H9 (cell line): ENCODE results near the gene RNF183. TPM values are rescaled to one million over a fixed set of nuclear protein-coding genes. Genes with fewer than 3 reads are reported as not detected.

Experiments used
- DNase-seq: peaks from one replicate; pipeline ENCODE4 v3.0.0-alpha.2; 2017
- H2AFZ ChIP-seq: one replicate; pipeline ENCODE4 v1.6.1; 2013; ENCODE audit warnings: mild to moderate bottlenecking, low read length, control low read depth, moderate library complexity
- H2AK5ac ChIP-seq: 2 replicates; pipeline ENCODE4 v1.6.1; 2013; ENCODE audit warnings: low read length, control low read depth, mixed read lengths; ENCODE audit not compliant: insufficient read length
- H2BK120ac ChIP-seq: one replicate; pipeline ENCODE4 v1.6.1; 2013; ENCODE audit warnings: low read depth, mild to moderate bottlenecking, low read length, control low read depth, inconsistent platforms; ENCODE audit not compliant: poor library complexity, severe bottlenecking
- H2BK12ac ChIP-seq: 2 replicates; pipeline ENCODE4 v1.6.1; 2013; ENCODE audit warnings: low read length, control low read depth, mixed read lengths, low read depth; ENCODE audit not compliant: insufficient read length
- H2BK15ac ChIP-seq: 2 replicates; pipeline ENCODE4 v1.6.1; 2013; ENCODE audit warnings: low read depth, low read length, control low read depth
- H2BK20ac ChIP-seq: one replicate; pipeline ENCODE4 v1.6.1; 2013; ENCODE audit warnings: low read depth, mild to moderate bottlenecking, low read length, control low read depth, inconsistent platforms; ENCODE audit not compliant: poor library complexity, severe bottlenecking
- H2BK5ac ChIP-seq: 2 replicates; pipeline ENCODE4 v1.6.1; 2013; ENCODE audit warnings: low read length, control low read depth, mixed read lengths; ENCODE audit not compliant: insufficient read length
- H3K14ac ChIP-seq: 2 replicates; pipeline ENCODE4 v1.6.1; 2013; ENCODE audit warnings: low read length, control low read depth; ENCODE audit not compliant: insufficient read depth
- H3K18ac ChIP-seq: 2 replicates; pipeline ENCODE4 v1.6.1; 2013; ENCODE audit warnings: low read depth, mild to moderate bottlenecking, mixed read lengths, low read length, control low read depth; ENCODE audit not compliant: insufficient read length
- H3K23ac ChIP-seq: 2 replicates; pipeline ENCODE4 v1.6.1; 2013; ENCODE audit warnings: low read length, control low read depth, mixed read lengths, low read depth; ENCODE audit not compliant: insufficient read length
- H3K23me2 ChIP-seq: 2 replicates; pipeline ENCODE4 v1.6.1; 2013; ENCODE audit warnings: low read depth, mild to moderate bottlenecking, mixed read lengths, low read length, control low read depth; ENCODE audit not compliant: insufficient read length, poor library complexity, severe bottlenecking
- H3K27ac ChIP-seq: 2 replicates; pipeline ENCODE4 v1.5.1; 2013; ENCODE audit warnings: low read length, control low read depth, mixed read lengths, low read depth; ENCODE audit not compliant: insufficient read length
- H3K27me3 ChIP-seq: 2 replicates; pipeline ENCODE4 v1.6.1; 2013; ENCODE audit warnings: low read length, control low read depth, inconsistent platforms; ENCODE audit not compliant: insufficient read depth
- H3K4ac ChIP-seq: 2 replicates; pipeline ENCODE4 v1.6.1; 2013; ENCODE audit warnings: low read depth, mild to moderate bottlenecking, control low read depth, inconsistent platforms, low read length, moderate library complexity
- H3K4me1 ChIP-seq: 2 replicates; pipeline ENCODE4 v1.6.1; 2013; ENCODE audit warnings: low read length, control low read depth, inconsistent platforms; ENCODE audit not compliant: insufficient read depth
- H3K4me2 ChIP-seq: 2 replicates; pipeline ENCODE4 v1.6.1; 2013; ENCODE audit warnings: low read length, control low read depth, mixed read lengths; ENCODE audit not compliant: insufficient read length, insufficient read depth
- H3K56ac ChIP-seq: 2 replicates; pipeline ENCODE4 v1.6.1; 2013; ENCODE audit warnings: low read depth, mild to moderate bottlenecking, mixed read lengths, low read length, control low read depth; ENCODE audit not compliant: insufficient read length
- H3K79me1 ChIP-seq: 2 replicates; pipeline ENCODE4 v1.6.1; 2013; ENCODE audit warnings: low read depth, mild to moderate bottlenecking, moderate library complexity, low read length, control low read depth, inconsistent platforms; ENCODE audit not compliant: insufficient read depth, poor library complexity, severe bottlenecking
- H3K79me2 ChIP-seq: 2 replicates; pipeline ENCODE4 v1.6.1; 2013; ENCODE audit warnings: low read length, control low read depth, inconsistent platforms; ENCODE audit not compliant: insufficient read depth
- H3K9ac ChIP-seq: 2 replicates; pipeline ENCODE4 v1.6.1; 2013; ENCODE audit warnings: low read length, control low read depth, mixed read lengths; ENCODE audit not compliant: insufficient read length; ENCODE audit errors: extremely low read depth
- H3K9me3 ChIP-seq: one replicate; pipeline ENCODE4 v1.6.1; 2013; ENCODE audit warnings: low read depth, low read length, inconsistent platforms; ENCODE audit not compliant: control insufficient read depth
- H3T11ph ChIP-seq: one replicate; pipeline ENCODE4 v1.6.1; 2013; ENCODE audit warnings: mild to moderate bottlenecking, low read length, control low read depth, inconsistent platforms
- H4K20me1 ChIP-seq: one replicate; pipeline ENCODE4 v1.6.1; 2013; ENCODE audit not compliant: control insufficient read depth, insufficient read length, insufficient read depth
- H4K5ac ChIP-seq: 2 replicates; pipeline ENCODE4 v1.6.1; 2013; ENCODE audit warnings: low read depth, mild to moderate bottlenecking, mixed read lengths, low read length, control low read depth; ENCODE audit not compliant: insufficient read length
- H4K8ac ChIP-seq: replicated peaks from 2 replicates; pipeline ENCODE4 v1.6.1; 2013; ENCODE audit warnings: low read length, control low read depth, mixed read lengths, low read depth; ENCODE audit not compliant: insufficient read length
- H4K91ac ChIP-seq: 2 replicates; pipeline ENCODE4 v1.6.1; 2013; ENCODE audit warnings: low read depth, mild to moderate bottlenecking, moderate library complexity, mixed read lengths, low read length, control low read depth; ENCODE audit not compliant: insufficient read length
- H3K27ac Mint-ChIP-seq, 3 experiments: 2 replicates in 2 of 3; 3 replicates in 1 of 3; pipeline ENCODE4 v1.8.0; 2020 to 2021; ENCODE audit warnings: mixed read lengths in 3 of 3, mild to moderate bottlenecking in 1 of 3, moderate library complexity in 1 of 3
- H3K27me3 Mint-ChIP-seq: 2 replicates; pipeline ENCODE4 v1.8.0; 2021; ENCODE audit warnings: low read depth, mild to moderate bottlenecking, moderate library complexity, mixed read lengths
- H3K36me3 Mint-ChIP-seq, 3 experiments: 2 replicates in 2 of 3; 3 replicates in 1 of 3; pipeline ENCODE4 v1.8.0; 2020 to 2021; ENCODE audit warnings: low read depth in 3 of 3, mixed read lengths in 3 of 3; ENCODE audit not compliant: insufficient read depth in 1 of 3
- H3K4me1 Mint-ChIP-seq, 2 experiments: 2 replicates each; pipeline ENCODE4 v1.8.0; 2020; ENCODE audit warnings: mixed read lengths in 2 of 2
- H3K4me3 Mint-ChIP-seq, 2 experiments: 2 replicates in 1 of 2; 3 replicates in 1 of 2; pipeline ENCODE4 v1.8.0; 2020 to 2021; ENCODE audit warnings: mild to moderate bottlenecking in 2 of 2, mixed read lengths in 2 of 2, moderate library complexity in 1 of 2
- H3K9me3 Mint-ChIP-seq, 2 experiments: 2 replicates in 1 of 2; 3 replicates in 1 of 2; pipeline ENCODE4 v1.8.0; 2020; ENCODE audit warnings: mild to moderate bottlenecking in 2 of 2, mixed read lengths in 2 of 2, moderate library complexity in 1 of 2
- WGBS: extraction: QIAGEN DNeasy Blood & Tissue Kit; methylation state at CpG from one replicate; pipeline ENCODE4 v1.1.7; 2013; ENCODE audit warnings: missing lambda C conversion rate, low lambda C conversion rate, mixed read lengths; ENCODE audit not compliant: insufficient read length; ENCODE audit errors: extremely low coverage; 5-methylcytosine and 5-hydroxymethylcytosine counted together
- total RNA-seq: library from RNA; stranded (reverse); gene quantifications from 2 replicates; pipeline ENCODE4 v1.2.1, GENCODE V29; 2021
- TF ChIP-seq, protein P1 (sequence below): fragments of 200-600 bp; sonication (generic); conservative IDR thresholded peaks from 3 replicates; pipeline ENCODE4 v1.8.0; 2021; ENCODE audit warnings: antibody characterized with exemption, mild to moderate bottlenecking

RNF183 gene
- total RNA-seq, 1 experiment from 2014 or later, result 0.33 TPM

DNA sequence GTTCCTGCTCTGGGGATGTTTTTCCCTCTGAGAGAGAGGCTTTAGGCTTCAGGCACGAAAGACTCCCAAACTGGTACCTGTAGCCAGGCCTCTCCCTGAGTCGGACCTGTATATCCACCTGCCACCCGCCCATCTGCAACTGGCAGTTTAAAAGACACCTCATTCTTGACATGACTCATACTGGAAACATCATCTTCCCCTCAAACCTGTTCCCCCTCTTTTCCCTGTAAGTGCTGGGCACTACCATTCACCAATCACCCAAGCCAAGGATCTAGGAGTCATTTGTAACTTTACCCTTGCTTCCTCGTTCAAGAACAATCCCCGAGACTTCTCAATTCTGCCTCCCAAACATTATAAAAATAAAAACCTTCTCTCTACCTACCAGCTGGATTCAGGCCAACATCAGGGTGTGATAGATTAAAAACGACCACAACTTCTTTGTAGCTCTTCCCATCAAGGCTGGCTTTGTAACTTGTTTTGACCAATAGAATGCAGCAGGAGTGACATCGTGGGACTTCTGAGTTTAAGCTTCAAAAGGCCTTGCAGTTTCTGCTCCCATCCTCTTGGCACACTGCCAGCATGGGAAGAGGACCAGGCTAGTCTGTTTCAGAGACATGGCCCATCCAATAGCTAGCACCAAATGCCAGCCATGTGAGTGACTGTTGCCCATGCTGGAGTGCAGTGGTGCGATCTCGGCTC is 38.7 kb upstream of the RNF183 start:
- no peak for DNase-seq

More for the DNA sequence above, 38.7 kb upstream of the RNF183 start:
- H3K14ac ChIP-seq, result no peak overlapping the region
- no peak overlapping the region for H2BK12ac ChIP-seq
- no peaks in the 10 kb centered on the region for H3K79me1 ChIP-seq
- no peak overlapping the region for H2BK15ac ChIP-seq
- H3K9ac ChIP-seq, result no peak overlapping the region
- no peak overlapping the region for H2BK20ac ChIP-seq
- Mint-ChIP-seq H3K9me3 (no peaks in the 10 kb centered on the region; a peak in 1 of 5 replicates), H3K36me3 (no peaks in the 10 kb centered on the region), H3K4me1 (peaks cover 0 to 7% of the 10 kb centered on the region in 2 experiments), H3K27me3 (peaks cover 40% of the 10 kb centered on the region), H3K4me3 (no peak overlapping the region), H3K27ac (no peak overlapping the region)
- H3K27me3 ChIP-seq, result no peaks in the 10 kb centered on the region; the same call in 1 of the 2 replicates
- H4K5ac ChIP-seq, result no peak overlapping the region
- no peak overlapping the region for H4K91ac ChIP-seq
- H2BK120ac ChIP-seq, result no peak overlapping the region
- TF ChIP-seq, protein P1, sequence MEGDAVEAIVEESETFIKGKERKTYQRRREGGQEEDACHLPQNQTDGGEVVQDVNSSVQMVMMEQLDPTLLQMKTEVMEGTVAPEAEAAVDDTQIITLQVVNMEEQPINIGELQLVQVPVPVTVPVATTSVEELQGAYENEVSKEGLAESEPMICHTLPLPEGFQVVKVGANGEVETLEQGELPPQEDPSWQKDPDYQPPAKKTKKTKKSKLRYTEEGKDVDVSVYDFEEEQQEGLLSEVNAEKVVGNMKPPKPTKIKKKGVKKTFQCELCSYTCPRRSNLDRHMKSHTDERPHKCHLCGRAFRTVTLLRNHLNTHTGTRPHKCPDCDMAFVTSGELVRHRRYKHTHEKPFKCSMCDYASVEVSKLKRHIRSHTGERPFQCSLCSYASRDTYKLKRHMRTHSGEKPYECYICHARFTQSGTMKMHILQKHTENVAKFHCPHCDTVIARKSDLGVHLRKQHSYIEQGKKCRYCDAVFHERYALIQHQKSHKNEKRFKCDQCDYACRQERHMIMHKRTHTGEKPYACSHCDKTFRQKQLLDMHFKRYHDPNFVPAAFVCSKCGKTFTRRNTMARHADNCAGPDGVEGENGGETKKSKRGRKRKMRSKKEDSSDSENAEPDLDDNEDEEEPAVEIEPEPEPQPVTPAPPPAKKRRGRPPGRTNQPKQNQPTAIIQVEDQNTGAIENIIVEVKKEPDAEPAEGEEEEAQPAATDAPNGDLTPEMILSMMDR, result no peak
- no peak overlapping the region for H2AFZ ChIP-seq
- H2AK5ac ChIP-seq, result no peak overlapping the region
- H3K4me2 ChIP-seq, result no peak overlapping the region
- no peak overlapping the region for H3K27ac ChIP-seq
- no peaks in the 10 kb centered on the region for H3K79me2 ChIP-seq
- no peak overlapping the region for H3K23ac ChIP-seq
- H3K4me1 ChIP-seq, result no peaks in the 10 kb centered on the region
- no peak overlapping the region for H3K4ac ChIP-seq
- H3K56ac ChIP-seq, result no peak overlapping the region
- H2BK5ac ChIP-seq, result no peak overlapping the region
- no peaks in the 10 kb centered on the region for H4K20me1 ChIP-seq
- no CpG with 5 or more reads among the region's 9 CpGs for WGBS
- H4K8ac ChIP-seq, result no peak overlapping the region
- no peak overlapping the region for H3T11ph ChIP-seq
- no peak overlapping the region for H3K18ac ChIP-seq
- H3K23me2 ChIP-seq, result peaks cover 9% of the 10 kb centered on the region
- H3K9me3 ChIP-seq, result no peaks in the 10 kb centered on the region
